HK-2 (cell line): Measurements from ENCODE around the gene LRTM1.
A peak's percentile ranks its signal among the peaks of the same experiment; 100 is the strongest.

Experiments
- DNase-seq: peaks from one replicate; pipeline ENCODE4 v3.0.0-alpha.2; 2018; ENCODE audit not compliant: unreplicated experiment

The LRTM1 gene

DNA sequence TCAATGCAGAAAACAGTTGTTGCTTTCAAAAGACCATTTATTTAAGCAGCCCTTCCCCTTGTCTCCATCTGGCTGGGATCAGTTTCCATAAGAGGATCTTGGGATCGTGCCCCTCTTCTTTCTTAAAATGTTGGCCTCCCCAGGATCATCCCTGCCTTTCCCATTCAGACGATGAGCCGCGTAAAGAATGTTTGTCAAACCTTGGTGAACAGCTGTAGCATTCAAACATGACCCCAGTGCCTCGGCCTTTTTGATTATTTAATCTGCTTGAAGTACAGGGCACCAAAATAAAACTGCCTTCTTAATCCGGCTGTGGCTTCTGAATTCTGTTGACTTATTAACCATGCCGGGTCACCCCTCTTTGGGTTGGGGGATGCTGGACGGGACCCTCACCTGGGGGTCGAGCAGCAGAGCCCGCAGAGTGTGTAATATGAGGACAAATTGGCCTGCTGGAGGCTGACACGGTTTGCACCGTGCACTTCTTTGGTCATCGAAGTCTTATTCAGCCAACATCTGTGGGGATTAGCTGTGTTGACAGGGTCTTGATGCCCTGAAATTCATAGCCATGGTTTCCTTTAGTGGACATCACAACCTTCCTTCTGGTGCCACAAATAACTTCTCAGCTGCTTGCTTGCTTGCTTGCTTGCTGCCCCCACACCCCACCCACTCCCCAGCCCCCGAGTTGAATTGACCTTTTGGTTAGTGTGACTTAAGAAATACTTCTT, at the start of gene LRTM1:
Gene LRTM1 (minus strand): TSS at position 14 of the 725 bp plus-strand sequence. CDS start 148 bp downstream, outside the sequence.
- DNase-seq, result no peak

DNA sequence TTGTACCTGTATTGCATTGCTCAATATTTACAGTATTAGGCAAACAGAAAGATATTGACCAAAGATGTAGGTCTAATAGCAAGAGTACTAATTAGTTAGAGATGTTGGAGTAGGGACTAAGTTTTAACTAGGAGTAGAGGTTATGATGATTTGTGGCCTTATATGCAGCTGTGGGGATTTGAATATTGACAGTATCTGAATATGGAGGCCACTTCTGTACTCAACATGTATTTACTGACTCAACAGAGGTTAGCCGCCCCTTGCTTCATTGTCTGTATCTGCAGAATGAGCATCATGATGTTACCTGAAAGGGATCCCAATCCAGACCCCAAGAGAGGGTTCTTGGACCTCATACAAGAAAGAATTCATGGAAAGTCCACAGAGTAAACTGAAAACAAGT, 49.6 kb upstream of the LRTM1 start:
- no peak for DNase-seq

DNA sequence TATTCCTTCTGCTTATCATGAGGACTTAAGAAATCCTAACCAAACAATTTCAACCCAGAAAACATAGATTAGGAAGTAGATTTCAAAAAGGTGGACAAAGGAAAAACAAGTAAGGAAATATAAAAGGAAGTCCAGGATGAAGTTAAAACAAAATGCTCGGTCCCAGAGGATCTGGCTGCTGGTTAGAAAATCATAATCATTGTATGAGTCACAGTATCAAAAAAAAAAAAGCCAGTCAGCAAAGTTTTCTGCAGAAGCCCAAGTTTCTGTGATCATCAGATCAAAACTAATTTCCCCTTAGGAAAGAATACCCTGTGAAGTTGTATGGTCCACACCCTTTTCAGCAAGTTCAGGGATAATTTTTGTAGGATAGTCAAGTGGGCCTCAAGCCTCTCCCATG, 43.0 kb upstream of the LRTM1 start:
- no peak for DNase-seq

DNA sequence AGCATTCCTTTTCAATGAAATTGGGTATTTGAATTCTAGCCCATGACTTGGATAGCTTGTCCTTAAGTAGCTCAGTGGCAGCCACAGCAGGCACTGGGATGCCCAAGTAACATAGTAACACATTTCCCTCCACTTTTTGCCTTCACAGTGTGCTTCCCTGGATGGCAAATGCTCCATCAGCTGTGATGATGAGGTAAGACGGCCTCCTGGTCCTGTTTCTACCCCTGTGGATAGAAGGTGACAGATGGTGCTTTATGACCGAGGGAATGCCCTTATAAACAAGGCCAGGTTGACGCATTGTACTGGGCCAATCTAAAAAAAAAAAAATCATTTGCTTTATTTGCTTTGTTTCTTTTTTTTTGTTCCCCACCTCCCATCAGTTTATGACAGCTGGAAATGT, 41.8 kb upstream of the LRTM1 start:
- DNase-seq, result no peak

DNA sequence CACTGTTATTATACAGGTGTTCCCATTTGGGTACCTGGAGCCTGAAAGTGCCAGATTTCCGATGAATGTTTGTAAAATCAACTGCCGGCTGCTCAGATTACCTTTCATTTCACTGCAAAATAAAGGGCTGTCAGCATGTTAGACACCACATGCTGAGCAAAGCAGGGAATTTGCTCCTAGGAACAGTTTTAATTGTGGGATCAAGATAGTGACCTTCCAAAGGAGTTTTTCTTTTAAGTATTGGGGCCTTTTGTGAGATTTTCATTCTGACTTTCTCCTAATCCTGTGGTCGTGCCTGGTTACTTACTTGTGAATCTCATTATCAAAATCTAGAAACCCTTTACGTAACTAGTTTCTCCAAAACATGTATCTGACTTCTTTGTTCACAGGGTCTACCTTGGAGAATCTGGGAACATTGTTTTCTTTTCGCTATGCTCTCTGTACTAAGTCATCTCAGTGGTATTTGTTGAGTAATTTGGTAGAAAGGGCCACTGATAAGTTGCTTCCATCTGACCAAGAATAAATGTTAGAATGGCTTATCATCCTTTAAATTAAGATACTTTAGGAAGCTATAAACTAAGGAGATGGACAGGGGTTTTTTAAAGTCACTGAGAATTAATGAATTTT, 40.8 kb upstream of the LRTM1 start:
- DNase-seq, result no peak

DNA sequence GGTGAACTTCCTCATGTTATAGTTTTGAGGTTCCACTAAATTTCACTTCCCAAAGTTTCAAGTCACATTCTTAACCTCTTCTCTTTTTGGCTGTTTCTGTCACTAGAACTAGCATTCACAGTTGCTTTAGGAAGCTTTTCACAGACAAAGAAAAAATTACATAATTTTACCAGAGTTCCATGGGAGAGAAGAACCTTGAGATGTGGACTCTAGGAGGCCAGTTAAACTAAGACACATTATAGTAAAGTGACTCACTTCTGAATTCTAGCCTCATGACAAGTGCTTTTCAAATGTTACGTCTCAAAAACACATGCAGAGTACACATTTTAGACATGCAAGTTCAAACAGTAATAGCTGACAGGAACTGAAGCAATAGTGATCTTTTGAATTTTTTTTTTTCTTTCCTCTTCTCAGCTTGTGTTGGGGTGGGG, 39.9 kb upstream of the LRTM1 start:
- no peak for DNase-seq

DNA sequence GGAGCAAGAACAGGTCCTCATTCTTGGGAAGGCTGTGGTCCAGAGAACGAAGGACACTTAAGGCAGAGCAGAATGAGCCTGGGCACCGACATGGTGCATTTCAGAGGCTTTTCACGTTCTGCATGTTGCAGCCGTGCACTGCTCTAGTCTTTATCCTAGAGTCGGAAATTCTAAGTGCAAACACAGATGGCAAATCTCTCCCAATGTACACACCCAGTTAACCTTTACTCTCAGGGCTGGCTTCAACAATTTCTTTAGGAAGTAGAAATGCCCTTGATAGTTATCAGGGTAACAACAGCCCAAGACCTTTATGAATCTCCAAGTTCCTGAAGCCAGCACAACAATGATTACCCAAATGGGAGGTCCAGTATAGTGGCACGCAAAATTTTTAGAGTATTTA, 39.1 kb upstream of the LRTM1 start:
- no peak for DNase-seq

DNA sequence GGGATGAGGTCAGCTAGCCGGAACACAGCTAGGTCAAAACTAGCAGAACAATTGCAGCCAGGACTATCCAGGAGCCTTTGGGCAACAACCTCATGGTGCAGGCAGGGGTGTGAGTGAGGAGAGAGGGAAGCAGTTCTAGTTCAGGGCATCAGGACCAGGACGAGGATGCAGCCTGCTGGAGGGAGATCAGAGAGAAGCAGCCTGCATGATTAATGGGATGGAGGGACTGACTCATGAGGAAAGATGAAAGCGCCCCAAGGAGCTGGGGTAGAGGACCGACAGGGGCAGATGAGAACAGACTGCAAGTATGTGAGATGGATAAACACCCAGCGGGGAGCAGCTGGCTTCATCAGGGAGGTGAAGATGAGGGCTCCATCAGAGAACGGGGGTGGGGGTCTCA, 37.9 kb upstream of the LRTM1 start:
- no peak for DNase-seq

DNA sequence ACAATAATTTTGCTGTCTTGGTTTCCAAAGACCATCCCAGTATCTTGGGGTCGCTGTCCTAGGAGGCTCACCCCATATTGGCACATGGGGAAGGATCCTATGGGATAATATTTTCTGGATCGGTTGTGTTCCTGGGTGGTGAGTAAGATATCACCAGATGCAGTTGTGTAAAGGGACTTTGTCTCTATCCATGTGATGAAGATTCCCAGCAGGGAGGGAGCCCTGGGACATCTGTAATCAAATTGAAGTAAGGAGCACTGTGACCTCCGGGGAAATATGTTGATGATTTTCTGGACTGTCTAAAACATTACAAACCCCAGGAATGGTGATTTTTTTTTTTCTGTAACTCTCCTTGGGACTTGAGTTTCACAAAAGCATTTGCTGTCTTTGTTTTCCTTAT, 36.2 kb upstream of the LRTM1 start:
- no peak for DNase-seq

DNA sequence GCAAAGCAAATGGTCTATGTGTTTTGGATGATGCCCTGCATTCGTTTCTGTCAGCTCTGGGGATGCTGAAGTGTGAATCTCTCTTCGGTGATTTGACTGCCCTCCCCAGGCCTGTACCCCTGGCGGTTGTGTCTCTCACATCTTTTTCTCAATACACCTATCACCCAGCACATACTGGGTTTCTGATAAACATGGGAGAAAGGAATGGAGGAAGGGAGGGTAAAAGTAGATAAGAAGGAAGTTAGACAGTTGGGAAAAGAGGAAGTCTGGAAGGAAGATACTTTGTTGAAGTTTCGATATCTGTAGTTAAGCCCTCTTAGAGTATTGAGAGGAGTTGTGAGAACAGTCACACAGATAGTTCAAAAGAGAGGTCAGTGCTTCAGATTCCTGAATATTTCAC, 35.8 kb upstream of the LRTM1 start:
- no peak for DNase-seq

DNA sequence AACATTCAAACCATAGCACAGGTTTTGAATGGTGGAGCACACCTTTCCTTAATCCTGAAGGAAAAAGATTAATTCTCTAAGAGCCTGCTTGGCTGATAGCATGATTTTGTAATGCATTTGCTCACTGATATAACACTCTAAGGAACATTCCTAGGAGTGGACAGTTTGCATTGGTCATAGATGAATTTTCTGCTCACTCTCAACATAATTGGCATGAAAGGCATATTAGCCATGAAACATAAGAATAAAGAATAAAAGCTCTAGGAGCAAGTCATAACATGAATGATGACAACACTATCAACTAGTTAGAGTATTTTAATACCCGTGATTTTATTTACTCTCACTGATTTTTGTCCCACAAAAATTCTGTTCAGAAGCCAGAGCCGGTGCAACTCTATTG, 34.3 kb upstream of the LRTM1 start:
- DNase-seq, result no peak

DNA sequence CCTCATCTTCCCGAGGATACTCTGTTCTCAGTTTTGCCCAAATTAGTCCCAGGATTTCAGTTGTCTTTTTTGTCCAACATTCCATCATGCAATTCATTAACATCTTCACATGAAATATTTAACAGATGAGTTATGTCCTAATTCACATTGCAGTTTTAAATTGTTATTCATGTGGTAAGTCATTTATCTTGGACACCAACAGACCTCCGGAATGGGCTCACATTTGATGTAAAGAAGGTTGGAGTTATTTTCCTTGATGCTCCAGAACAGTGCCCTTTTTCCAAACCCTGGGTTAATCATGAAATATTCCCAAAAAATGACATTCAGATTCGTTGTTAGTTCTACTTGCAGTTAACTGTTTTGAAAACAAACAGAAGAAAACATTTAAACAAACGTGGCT, 32.8 kb upstream of the LRTM1 start:
- no peak for DNase-seq

DNA sequence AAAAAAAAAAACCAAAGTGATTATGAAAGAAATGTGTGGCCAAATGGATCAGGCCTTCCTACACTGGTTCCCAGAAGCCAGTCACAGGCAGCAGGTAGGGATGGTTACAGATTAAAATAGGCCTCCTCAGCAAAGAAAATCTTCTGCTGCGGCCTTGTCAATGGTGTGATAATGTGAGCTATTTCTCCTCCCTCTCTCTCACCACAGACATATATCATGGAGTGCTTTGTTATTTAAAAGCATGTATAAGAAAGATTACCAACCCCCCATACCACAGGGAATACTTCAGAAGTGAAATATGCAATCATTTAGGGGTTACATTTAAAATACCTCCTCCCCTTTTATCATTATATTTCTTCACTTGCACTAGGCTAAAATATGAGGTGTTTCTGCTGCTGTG, 32.2 kb upstream of the LRTM1 start:
- no peak for DNase-seq

DNA sequence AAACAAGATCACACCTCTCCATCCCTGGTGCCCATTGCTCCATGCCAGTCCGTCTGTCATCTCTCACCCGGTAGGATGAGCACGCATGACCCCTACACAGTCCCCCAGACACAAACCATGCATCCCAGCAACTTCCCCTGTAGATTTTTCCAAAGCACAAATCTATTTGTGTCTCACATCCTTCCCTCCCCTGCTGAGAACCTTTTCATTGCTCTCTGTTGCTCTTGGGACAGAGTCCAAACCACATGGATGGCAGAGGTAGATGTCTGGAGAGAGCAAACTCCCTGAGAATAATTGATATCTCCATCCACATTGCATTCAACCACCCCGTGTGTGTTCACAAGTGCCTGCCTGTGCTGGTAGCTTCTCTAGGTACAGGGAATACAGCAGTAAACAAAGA, 29.9 kb upstream of the LRTM1 start:
- DNase-seq, result no peak

DNA sequence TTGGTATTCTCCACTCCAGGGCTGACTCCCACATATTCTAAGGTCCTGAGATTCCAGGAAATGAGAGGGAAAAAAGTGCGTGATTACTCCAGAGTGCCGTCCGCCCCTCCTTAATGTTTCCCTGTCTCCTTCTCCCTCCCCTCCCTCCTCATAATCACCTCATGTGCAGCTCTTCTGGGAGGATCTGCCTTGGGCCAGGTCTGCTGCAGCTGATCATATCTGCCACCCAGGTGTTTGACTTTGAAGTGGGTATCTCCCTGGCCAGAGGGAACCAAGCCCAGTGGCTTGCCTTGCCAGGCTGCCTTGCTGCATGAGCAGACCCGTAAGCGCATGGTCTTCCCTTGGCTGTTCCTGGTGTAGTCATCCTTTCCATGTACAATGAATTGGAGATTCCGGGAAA, 28.1 kb upstream of the LRTM1 start:
- DNase-seq, result no peak

DNA sequence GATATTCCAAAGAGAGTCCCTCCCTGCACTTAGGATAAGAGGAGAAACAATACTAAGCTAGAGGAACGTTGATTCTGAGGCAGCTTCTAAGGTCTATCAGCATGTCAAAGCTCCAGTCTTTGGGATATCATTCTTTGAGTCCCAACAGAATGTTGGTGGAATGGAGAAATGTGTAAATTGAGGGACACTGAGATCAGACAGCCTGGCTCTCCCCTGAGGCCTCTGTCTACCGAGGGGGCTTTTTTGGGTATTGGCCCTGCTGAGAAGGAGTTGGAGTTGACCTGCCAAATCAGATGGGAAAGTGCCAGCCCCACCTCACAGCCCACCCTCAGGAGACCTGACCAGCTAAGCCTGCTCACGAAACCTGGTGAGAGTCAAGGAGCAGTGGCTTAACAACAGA, 27.6 kb upstream of the LRTM1 start:
- no peak for DNase-seq

DNA sequence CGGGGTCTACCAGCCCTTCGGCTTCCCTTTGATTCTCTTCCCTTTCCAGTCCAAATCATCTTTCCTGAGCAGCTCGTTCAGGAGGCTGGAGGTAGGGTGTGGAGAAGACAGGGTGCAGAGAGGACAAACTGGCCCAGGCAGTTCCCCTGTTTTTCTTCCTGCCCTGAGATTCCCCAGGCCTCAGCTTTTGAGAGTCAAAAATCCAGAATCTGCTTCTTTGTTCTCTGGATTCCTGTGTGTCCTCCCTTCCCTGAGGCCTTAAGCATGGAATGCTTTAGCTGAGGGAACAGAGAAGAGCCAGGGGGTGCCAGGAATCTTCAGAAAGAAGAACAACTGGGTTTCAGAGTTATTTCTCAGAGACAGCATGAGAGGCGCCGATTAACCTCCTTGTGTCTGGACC, 26.7 kb upstream of the LRTM1 start:
- no peak for DNase-seq

DNA sequence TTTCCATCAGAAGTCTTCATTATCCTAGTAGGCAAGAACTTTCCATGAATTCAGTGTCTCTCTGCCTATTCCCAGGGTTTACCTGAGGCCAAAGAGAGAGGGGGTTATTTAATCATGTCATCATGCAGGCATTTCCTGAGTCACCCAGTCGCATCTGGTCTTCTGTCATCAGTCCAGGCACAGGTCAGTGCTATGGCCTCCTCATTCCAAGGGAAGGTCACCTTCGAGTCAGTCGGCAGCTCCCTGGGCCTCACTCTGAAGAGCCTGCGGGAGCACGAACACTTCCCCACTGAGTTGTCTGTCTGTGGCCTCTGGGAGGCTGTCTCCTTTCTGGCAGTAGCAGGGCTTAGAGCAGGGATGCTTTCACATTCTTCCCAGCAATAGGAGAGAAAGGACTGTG, 26.2 kb upstream of the LRTM1 start:
- DNase-seq, result peak; percentile 59

DNA sequence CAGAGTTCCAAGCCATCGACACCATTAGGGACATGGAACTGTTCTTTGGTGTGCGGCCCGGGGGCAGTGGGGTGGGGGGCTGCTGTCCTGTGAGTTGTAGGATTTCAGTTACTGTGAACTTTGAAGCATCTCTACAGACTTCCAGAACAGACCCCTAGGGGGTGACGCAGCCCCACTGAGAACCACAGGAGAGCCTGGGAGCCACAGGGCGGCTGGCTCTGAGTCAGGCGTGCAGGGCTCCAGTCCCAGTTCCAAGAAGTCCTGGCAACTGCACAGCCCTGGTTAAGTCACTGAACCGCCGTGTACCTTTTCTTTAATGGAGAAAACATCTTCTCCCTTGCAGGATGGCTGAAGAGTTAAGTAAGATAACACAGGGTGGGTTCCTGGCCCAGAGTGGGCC, 23.5 kb upstream of the LRTM1 start:
- peak; percentile 66 for DNase-seq

DNA sequence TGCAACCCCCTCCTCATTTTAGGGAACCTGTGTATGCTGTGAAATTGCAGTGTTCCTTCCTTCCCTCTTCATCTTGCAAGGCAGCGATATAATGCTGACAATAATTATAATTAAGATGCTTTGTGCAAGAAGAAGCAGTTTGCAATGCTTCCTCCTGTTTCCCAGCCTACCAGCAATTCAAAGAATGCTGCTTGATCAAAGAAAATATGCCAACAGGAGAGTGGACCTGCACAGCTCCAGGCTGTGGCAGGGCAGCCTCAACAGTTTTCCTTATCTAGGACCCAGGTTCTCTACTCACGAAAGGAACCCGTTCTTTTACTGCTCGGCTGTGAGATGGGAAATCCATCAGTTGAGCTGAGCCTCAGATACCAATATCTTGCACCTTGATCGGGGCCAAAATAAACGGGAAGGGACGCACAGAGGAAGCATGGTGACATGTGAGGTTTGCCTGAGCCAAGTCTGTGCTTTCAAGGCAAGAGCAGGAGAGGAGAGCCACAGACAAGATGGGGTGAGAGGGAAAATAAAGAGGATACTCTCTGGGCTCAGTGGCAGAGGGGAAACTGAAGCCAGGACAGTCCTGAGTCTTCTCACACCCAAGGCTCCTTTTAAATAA, 22.6 kb upstream of the LRTM1 start:
- DNase-seq, result no peak

DNA sequence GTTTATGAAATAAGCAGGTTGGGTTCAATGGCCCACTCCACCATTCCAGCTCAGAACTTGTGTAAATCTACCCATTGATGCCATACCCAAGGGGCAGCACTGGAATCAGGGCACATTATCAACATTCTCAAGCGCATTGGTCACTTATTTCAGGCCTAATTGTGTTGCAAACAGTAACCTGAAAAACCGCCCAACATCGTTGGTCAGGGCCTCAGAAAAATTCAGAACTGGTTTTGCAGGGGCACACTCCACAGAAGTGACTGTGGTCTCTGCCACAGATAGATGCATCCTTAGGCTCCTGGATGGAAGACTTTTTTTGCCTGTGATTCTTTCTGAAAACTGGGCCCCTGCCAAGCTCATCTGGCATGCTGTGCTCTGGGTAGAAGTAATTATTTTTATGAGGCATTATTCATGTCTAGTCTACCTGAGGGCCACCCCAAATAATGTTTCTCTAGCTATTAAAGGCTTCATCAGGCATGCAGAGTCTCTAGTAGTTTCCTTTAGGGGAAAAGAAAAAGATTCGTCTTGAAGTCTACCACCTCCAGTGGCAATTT, 21.7 kb upstream of the LRTM1 start:
- DNase-seq, result no peak

DNA sequence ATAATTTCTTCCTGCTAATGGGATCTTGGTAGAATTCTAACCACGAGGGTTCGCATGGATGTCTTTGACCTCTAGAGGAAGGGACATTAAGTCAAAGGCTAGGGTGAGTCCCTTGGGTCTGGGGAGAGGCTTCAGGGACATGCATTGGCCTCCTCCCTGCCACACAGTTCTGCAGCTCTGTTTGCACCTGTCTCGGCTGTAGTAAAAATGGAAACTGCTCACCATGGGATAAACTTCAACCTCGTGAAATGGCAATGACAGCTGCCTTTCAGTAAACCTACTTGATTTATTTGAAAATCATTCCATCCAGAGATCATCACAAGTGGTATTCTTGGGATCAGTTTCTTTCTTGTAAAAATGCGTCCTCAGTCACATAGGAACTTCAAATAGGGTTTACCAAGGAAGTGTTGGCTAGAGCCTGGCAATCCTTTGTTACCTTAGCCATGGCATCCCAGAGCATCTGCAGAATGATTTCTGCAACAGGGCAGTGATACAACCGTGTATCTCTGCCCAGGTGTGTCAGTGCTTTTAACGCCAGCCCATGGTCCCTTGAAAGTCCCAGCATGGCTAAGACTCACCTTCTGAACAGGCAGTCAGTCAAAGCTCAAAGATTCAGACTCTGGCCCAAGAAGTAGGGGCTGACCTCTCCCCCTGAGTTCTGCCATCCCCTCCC, 14.0 kb upstream of the LRTM1 start:
- no peak for DNase-seq

DNA sequence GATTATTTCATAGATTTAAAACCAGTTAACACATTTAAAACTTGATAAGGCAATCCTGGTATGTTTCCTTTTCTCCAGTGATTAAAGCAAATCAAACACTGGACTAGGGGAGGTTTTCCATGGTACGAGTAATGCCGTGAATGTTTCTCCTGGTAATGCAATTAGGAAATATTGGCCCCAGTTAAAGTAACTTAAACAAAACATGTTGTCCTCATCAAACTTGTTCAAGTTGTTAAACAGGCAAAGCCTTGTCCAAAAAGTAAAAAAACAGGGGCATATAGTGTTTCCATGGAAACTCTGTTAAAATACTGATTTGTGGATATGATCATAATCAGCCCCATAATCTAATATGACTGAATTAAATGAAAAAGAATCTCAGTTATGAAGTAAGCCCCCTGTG, 13.1 kb upstream of the LRTM1 start:
- no peak for DNase-seq
